GM12874 (cell line): ENCODE measurements around the gene DOCK1.

Experiments
- TF ChIP-seq, protein P1 (sequence below): IDR thresholded peaks from 2 replicates; pipeline ENCODE4 v1.5.1; 2011; ENCODE audit warnings: low read depth, mild to moderate bottlenecking, control low read depth, low read length, moderate library complexity; ENCODE audit not compliant: insufficient read depth

Gene DOCK1

GRCh38 chr10:127196282-127197153 lies 291.3 kb downstream of the DOCK1 start, which contains the start of gene INSYN2A:
INSYN2A (minus strand) TSS chr10:127196591; CDS start chr10:127176395, 20,196 bp downstream.
- TF ChIP-seq, protein P1, sequence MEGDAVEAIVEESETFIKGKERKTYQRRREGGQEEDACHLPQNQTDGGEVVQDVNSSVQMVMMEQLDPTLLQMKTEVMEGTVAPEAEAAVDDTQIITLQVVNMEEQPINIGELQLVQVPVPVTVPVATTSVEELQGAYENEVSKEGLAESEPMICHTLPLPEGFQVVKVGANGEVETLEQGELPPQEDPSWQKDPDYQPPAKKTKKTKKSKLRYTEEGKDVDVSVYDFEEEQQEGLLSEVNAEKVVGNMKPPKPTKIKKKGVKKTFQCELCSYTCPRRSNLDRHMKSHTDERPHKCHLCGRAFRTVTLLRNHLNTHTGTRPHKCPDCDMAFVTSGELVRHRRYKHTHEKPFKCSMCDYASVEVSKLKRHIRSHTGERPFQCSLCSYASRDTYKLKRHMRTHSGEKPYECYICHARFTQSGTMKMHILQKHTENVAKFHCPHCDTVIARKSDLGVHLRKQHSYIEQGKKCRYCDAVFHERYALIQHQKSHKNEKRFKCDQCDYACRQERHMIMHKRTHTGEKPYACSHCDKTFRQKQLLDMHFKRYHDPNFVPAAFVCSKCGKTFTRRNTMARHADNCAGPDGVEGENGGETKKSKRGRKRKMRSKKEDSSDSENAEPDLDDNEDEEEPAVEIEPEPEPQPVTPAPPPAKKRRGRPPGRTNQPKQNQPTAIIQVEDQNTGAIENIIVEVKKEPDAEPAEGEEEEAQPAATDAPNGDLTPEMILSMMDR, result no peak

GRCh38 chr10:127197154-127197432 lies 291.9 kb downstream of the DOCK1 start:
- TF ChIP-seq, protein P1, result no peak

- TF ChIP-seq, protein P1, result no peak
Observed at GRCh38 chr10:127198307-127198706, 293.1 kb downstream of the DOCK1 start.

- TF ChIP-seq, protein P1, result no peak
Observed at GRCh38 chr10:127198721-127199120, 293.5 kb downstream of the DOCK1 start.

DNA sequence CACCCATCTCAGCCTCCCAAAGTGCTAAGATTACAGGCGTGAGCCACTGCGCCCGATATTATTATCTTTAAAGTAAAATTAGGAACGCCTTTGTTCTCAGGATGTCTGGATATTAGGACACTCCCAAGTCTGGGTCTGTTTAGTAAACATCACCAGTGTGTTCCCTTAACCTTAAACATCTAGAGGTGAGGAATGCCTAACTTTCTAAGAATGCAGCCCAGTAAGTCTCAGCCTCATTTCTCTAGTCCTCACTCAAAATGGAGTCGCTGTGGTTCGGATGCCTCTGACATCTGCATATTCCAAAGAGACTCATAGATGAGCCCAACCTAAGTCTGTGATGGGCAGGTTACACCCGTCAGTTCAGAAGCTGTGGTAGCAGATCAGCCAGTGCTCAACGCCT lies 295.4 kb downstream of the DOCK1 start:
- TF ChIP-seq, protein P1, result no peak

- TF ChIP-seq, protein P1, result no peak
Observed at GRCh38 chr10:127203067-127203466, 297.8 kb downstream of the DOCK1 start.

- TF ChIP-seq, protein P1, result no peak
Observed at GRCh38 chr10:127207081-127207480, 301.9 kb downstream of the DOCK1 start.
